Osteoblast (primary cell): Measurements from ENCODE around the gene KCNAB1. TPM values are rescaled to one million over a fixed set of nuclear protein-coding genes. Genes with fewer than 3 reads are reported as not detected.

ENCODE experiments used
- DNase-seq: peaks from one replicate; pipeline ENCODE4 v3.0.0; 2011; ENCODE audit warnings: low spot score, mixed read lengths; ENCODE audit not compliant: insufficient read length; ENCODE audit errors: missing footprints
- H2AFZ ChIP-seq: 2 replicates; pipeline ENCODE4 v1.6.0; 2011; ENCODE audit warnings: mild to moderate bottlenecking, low read length
- H3K27ac ChIP-seq: 2 replicates; pipeline ENCODE4 v1.5.1; 2011; ENCODE audit warnings: mild to moderate bottlenecking, low read depth, low read length, moderate library complexity
- H3K27me3 ChIP-seq: 2 replicates; pipeline ENCODE4 v1.6.0; 2012; ENCODE audit warnings: mild to moderate bottlenecking, control low read depth, inconsistent platforms, low read length, moderate library complexity; ENCODE audit not compliant: insufficient read depth
- H3K36me3 ChIP-seq: 2 replicates; pipeline ENCODE4 v1.5.1; 2011; ENCODE audit warnings: mild to moderate bottlenecking, low read length, control low read depth, moderate library complexity; ENCODE audit not compliant: insufficient read depth
- H3K4me1 ChIP-seq: 2 replicates; pipeline ENCODE4 v1.5.1; 2011; ENCODE audit warnings: mild to moderate bottlenecking, low read length, control low read depth, moderate library complexity; ENCODE audit not compliant: insufficient read depth
- H3K4me2 ChIP-seq: 2 replicates; pipeline ENCODE4 v1.6.0; 2011; ENCODE audit warnings: mild to moderate bottlenecking, low read length; ENCODE audit not compliant: insufficient read depth
- H3K4me3 ChIP-seq: fragments of 200-600 bp; sonication (generic); 3 replicates; pipeline ENCODE4 v1.5.1; 2012; ENCODE audit warnings: mild to moderate bottlenecking, low read length, inconsistent platforms; ENCODE audit not compliant: insufficient read depth
- H3K79me2 ChIP-seq: 2 replicates; pipeline ENCODE4 v1.6.0; 2012; ENCODE audit warnings: mild to moderate bottlenecking, low read length, control low read depth, inconsistent platforms; ENCODE audit not compliant: insufficient read depth
- H3K9me3 ChIP-seq: 2 replicates; pipeline ENCODE4 v1.5.1; 2011; ENCODE audit warnings: low read depth, low read length, control low read depth
- H4K20me1 ChIP-seq: 2 replicates; pipeline ENCODE4 v1.6.0; 2012; ENCODE audit warnings: mild to moderate bottlenecking, low read length, control low read depth; ENCODE audit not compliant: insufficient read depth
- CTCF ChIP-seq: IDR thresholded peaks from 2 replicates; pipeline ENCODE4 v1.5.1; 2011; ENCODE audit warnings: mild to moderate bottlenecking, low read depth, low read length, moderate library complexity; ENCODE audit errors: extremely low read depth
- total RNA-seq: library from RNA; depleted of rRNA; stranded (reverse); fragments of >200 nt; gene quantifications from 2 replicates; pipeline ENCODE4 v1.2.3, GENCODE V29; 2012

KCNAB1 gene
- total RNA-seq, 1 donor: 0.36 TPM

GRCh38 chr3:156488767-156489166 is 368.4 kb downstream of the KCNAB1 start:
- no peaks in the 10 kb centered on the region for H3K9me3 ChIP-seq
- no peak overlapping the region for H3K4me2 ChIP-seq
- H3K4me3 ChIP-seq: no peak overlapping the region

GRCh38 chr3:156489462-156489911 is 369.1 kb downstream of the KCNAB1 start:
- Histone ChIP-seq H3K9me3 (no peaks in the 10 kb centered on the region), H3K4me2 (peak overlapping the region; percentile 43), H4K20me1 (no peaks in the 10 kb centered on the region), H3K27me3 (no peaks in the 10 kb centered on the region), H3K4me1 (peaks cover 29% of the 10 kb centered on the region), H3K4me3 (no peak overlapping the region), H3K36me3 (no peaks in the 10 kb centered on the region), H3K27ac (peak overlapping the region; percentile 79), H2AFZ (no peak overlapping the region), H3K79me2 (no peaks in the 10 kb centered on the region)
- no peak for DNase-seq
- TF ChIP-seq CTCF: no peak

More at GRCh38 chr3:156488767-156489166, 368.4 kb downstream of the KCNAB1 start:
- no peaks in the 10 kb centered on the region for H3K79me2 ChIP-seq
- peak; percentile 67 for DNase-seq
- H4K20me1 ChIP-seq: no peaks in the 10 kb centered on the region
- no peaks in the 10 kb centered on the region for H3K36me3 ChIP-seq
- no peaks in the 10 kb centered on the region for H3K27me3 ChIP-seq
- H3K4me1 ChIP-seq: peaks cover 37% of the 10 kb centered on the region
- H3K27ac ChIP-seq: peak overlapping the region; percentile 79
- H2AFZ ChIP-seq: peak overlapping the region; percentile 52
- no peak for TF ChIP-seq CTCF

- no peak overlapping the region for H3K27ac ChIP-seq
- H3K27me3 ChIP-seq: no peaks in the 10 kb centered on the region
- DNase-seq: no peak
- H3K36me3 ChIP-seq: no peaks in the 10 kb centered on the region
- no peak overlapping the region for H3K4me2 ChIP-seq
- H3K4me3 ChIP-seq: no peak overlapping the region
- no peaks in the 10 kb centered on the region for H3K9me3 ChIP-seq
- no peak overlapping the region for H2AFZ ChIP-seq
- H3K4me1 ChIP-seq: peaks cover 27% of the 10 kb centered on the region
- TF ChIP-seq CTCF: no peak
- H4K20me1 ChIP-seq: no peaks in the 10 kb centered on the region
- H3K79me2 ChIP-seq: no peaks in the 10 kb centered on the region
These were observed 370.8 kb downstream of the KCNAB1 start for GRCh38 chr3:156491192-156491591.

- Histone ChIP-seq H3K4me2 (no peak overlapping the region), H2AFZ (peak overlapping the region; percentile 36), H3K9me3 (no peaks in the 10 kb centered on the region), H3K4me1 (peaks cover 39% of the 10 kb centered on the region), H3K27ac (peak overlapping the region; percentile 40), H3K36me3 (no peaks in the 10 kb centered on the region), H3K4me3 (no peak overlapping the region), H3K79me2 (no peaks in the 10 kb centered on the region), H4K20me1 (no peaks in the 10 kb centered on the region), H3K27me3 (no peaks in the 10 kb centered on the region)
- no peak for TF ChIP-seq CTCF
- no peak for DNase-seq
These were observed 372.5 kb downstream of the KCNAB1 start for GRCh38 chr3:156492801-156493261.
